ENCODE results near the gene MYO7B.

MYO7B gene

DNA sequence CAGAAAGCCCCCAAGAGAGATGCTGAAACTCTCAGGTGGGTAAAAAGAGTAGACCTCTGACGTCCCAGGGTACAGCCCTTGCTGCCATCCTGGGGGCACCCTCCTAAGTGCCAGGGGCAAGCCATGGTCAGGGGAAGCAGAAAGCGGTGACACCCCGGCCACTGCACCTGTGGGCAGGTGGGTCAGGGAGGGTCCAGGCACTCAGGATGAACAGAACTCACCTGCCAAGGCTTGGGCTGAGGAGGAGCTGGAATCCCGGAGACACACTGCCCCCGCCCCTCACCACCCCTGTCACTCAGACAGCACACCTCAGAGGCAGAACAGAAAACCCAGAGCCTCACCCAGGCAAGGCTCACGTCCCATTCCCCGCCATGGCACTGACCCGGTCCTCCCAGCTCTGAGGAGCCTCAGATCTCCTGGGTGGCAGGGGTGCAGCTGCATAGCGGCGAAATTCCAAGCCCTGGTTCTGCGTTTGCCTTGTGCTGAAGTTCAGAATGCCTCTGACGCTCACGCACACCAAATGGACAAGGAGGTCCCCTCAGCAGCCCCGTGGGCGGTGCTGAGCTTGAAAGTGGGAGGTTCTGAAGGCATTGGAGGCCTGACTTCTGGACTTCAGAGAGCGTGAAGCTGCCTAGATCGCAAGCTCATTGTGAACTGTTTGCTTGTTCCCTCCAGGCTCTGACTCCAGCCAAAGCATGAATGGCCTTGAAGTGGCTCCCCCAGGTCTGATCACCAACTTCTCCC lies 114.7 kb downstream of the MYO7B start:
- in situ Hi-C loops (cut with HindIII; ENCODE audit: low pct_unique_long_range_greater_than_20kb, low sequenced_read_pairs): no loop called here
- no peak for DNase-seq (ENCODE audit: low read depth in 1 of 2, low spot score in 1 of 2)
- TF ChIP-seq JUND (IDR thresholded peaks at IDR 0.05; ENCODE audit: low read depth): no peak

DNA sequence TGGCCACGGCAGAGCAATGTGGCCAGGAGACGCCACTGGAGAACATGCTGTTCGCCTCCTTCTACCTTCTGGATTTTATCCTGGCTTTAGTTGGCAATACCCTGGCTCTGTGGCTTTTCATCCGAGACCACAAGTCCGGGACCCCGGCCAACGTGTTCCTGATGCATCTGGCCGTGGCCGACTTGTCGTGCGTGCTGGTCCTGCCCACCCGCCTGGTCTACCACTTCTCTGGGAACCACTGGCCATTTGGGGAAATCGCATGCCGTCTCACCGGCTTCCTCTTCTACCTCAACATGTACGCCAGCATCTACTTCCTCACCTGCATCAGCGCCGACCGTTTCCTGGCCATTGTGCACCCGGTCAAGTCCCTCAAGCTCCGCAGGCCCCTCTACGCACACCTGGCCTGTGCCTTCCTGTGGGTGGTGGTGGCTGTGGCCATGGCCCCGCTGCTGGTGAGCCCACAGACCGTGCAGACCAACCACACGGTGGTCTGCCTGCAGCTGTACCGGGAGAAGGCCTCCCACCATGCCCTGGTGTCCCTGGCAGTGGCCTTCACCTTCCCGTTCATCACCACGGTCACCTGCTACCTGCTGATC lies 115.4 kb downstream of the MYO7B start:
- DNase-seq (ENCODE audit: low read depth in 1 of 2, low spot score in 1 of 2): no peak
- in situ Hi-C loops (cut with HindIII; ENCODE audit: low pct_unique_long_range_greater_than_20kb, low sequenced_read_pairs): no loop called here

DNA sequence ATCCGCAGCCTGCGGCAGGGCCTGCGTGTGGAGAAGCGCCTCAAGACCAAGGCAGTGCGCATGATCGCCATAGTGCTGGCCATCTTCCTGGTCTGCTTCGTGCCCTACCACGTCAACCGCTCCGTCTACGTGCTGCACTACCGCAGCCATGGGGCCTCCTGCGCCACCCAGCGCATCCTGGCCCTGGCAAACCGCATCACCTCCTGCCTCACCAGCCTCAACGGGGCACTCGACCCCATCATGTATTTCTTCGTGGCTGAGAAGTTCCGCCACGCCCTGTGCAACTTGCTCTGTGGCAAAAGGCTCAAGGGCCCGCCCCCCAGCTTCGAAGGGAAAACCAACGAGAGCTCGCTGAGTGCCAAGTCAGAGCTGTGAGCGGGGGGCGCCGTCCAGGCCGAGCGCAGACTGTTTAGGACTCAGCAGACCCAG lies 115.9 kb downstream of the MYO7B start:
- in situ Hi-C loops (cut with HindIII; ENCODE audit: low pct_unique_long_range_greater_than_20kb, low sequenced_read_pairs): no loop called here
- no peak for TF ChIP-seq JUND (IDR thresholded peaks at IDR 0.05; ENCODE audit: low read depth)
- no peak for DNase-seq (ENCODE audit: low read depth in 1 of 2, low spot score in 1 of 2)

More for the DNA sequence above, 115.4 kb downstream of the MYO7B start:
- no peak for TF ChIP-seq JUND (IDR thresholded peaks at IDR 0.05; ENCODE audit: low read depth)

DNA sequence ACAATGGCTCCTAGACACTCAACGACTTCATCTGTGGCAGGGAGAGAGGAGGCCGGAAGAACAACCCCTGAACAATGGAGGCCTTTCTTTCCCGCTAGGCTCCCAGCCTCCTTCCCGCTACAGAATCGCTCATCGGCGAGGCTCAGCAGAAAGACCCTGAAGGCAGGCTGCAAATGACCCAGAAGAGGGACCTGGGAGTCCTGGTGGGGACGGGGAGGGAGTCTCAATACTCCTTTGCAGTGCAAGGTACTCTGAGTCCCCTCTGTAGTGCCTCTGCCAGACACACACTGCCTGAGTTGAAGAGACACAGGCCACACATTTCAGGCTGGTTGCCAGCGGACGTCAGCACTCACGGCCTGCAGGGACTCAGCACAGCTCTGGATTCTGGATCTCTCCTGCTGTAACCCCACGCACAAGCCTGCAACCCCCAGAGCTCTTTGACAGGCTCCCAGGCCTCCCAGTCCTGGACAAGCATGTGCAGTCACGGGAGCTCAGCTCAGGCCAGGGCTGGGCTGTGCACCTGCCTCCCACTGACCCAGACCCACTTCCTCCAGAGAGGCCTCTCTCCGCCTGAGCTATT lies 116.6 kb downstream of the MYO7B start:
- no peak for TF ChIP-seq JUND (IDR thresholded peaks at IDR 0.05; ENCODE audit: low read depth)
- in situ Hi-C loops (cut with HindIII; ENCODE audit: low pct_unique_long_range_greater_than_20kb, low sequenced_read_pairs): no loop called here
- DNase-seq (ENCODE audit: low read depth in 1 of 2, low spot score in 1 of 2): no peak

DNA sequence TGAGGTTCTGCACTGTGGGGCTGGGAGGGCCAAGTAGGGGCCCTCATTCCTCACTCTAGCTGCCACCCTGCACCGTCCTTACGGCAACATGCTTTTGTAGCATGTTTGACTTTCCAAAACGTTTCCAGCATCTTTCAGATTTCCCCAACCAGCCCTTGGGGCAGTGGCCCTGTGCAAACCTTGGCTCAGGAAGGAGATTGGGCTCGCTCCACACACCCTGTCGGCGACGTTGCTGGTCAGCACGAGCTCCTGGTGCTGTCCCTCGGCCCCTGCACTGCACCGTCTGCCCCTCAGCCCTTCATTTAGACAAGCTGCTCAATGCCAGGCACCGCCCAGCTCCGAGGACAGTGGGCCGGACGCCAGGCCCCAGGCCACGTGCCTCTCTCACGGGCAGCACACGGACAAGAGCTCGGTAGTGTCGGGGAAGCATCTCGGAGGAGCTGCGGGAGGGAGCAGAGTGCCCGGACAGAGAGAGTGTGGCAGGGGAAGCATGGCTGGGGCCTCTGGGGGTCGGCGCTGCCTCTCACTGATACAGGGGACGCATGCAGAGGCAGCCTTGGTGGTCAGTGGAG lies 117.4 kb downstream of the MYO7B start:
- in situ Hi-C loops (cut with HindIII; ENCODE audit: low pct_unique_long_range_greater_than_20kb, low sequenced_read_pairs): no loop called here
- no peak for DNase-seq (ENCODE audit: low read depth in 1 of 2, low spot score in 1 of 2)
- no peak for TF ChIP-seq JUND (IDR thresholded peaks at IDR 0.05; ENCODE audit: low read depth)

DNA sequence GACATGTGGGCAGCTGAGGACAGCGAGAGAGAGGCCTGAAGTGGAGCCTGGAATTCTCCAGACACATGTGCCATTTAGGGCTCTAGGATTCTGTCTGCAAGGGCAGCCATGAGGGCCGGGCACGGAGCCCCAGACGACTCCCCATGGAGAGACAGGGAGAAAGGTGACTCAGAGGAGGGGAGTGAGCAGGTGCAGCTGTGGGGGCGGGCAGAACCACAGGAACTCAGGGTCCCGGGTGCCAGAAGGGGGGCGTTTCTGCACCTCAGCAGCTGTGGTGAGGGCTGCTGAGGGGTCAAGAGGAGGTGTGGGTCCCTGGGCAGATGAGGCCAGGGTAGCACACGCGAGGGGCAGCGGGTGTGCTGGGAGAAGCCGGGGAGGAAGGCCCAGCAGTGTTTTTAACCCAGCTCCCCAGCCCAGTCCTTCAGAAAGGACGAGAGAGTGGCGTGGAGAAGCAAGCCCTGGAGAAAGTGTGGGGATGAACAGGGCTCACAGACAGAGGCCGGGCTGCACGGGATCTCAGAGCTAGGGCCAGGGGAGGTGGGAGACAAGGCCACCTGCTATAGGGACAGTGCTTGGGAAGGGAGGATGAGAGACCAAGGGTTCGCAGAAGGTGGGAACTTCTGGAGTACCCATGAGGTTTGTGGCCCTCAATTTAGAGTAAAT lies 118.1 kb downstream of the MYO7B start:
- no peak for DNase-seq (ENCODE audit: low read depth in 1 of 2, low spot score in 1 of 2)
- no peak for TF ChIP-seq JUND (IDR thresholded peaks at IDR 0.05; ENCODE audit: low read depth)
- in situ Hi-C loops (cut with HindIII; ENCODE audit: low pct_unique_long_range_greater_than_20kb, low sequenced_read_pairs): no loop called here

DNA sequence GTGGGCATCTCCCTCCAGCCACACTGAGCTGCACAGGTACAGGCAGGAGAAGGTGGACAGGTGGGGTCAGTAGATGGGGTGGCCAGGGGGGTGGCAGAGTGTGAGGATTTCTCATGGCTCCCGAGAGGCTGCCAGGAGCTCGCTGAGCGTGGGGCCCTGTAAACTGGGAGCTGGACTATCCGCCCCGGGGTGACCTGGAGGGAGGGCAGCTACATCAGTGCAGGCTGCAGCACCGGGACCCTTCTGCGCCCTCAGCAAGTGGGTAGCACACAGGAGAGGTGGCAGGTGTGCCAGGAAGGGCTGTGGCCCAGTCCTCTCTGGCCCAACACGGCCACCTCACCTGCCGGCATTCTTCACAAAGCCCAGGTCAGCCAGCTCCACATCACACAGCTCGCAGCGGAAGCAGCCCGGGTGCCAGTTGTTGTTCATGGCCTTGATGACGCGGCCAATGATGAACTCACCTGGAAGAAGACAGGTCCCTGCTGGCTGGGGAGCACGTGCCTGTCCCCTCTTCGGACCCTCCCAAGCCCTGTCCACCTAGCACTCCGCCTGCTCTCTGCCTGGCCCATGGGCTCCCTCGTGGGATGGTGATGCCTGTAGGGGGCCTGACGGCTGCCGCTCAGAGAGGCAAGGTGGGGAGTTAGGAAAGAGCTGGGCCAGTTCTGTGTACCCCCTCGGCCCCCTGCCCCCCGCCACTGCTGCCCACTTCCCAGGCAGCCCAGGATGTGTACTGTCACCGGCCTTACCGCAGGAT lies 118.8 kb downstream of the MYO7B start:
- in situ Hi-C loops (cut with HindIII; ENCODE audit: low pct_unique_long_range_greater_than_20kb, low sequenced_read_pairs): no loop called here
- no peak for TF ChIP-seq JUND (IDR thresholded peaks at IDR 0.05; ENCODE audit: low read depth)
- no peak for DNase-seq (ENCODE audit: low read depth in 1 of 2, low spot score in 1 of 2)

DNA sequence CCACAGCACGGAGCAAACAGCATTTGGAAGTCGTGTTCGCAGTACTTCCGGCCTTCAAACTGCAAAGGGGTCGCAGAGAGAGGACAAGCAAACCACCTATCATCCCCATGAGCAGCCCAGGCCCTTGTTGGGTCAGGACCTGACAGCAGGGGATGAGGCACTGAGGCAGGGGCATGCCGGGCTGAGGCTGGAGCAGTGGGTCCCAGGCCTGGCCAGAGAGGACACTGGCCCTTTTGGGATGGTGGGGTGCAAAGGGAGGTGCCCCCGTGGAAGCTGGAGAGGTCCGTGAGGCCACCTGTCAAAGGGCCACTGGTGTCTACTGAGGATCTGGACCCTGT lies 119.3 kb downstream of the MYO7B start:
- TF ChIP-seq JUND (IDR thresholded peaks at IDR 0.05; ENCODE audit: low read depth): no peak
- DNase-seq (ENCODE audit: low read depth in 1 of 2, low spot score in 1 of 2): no peak
- in situ Hi-C loops (cut with HindIII; ENCODE audit: low pct_unique_long_range_greater_than_20kb, low sequenced_read_pairs): no loop called here

DNA sequence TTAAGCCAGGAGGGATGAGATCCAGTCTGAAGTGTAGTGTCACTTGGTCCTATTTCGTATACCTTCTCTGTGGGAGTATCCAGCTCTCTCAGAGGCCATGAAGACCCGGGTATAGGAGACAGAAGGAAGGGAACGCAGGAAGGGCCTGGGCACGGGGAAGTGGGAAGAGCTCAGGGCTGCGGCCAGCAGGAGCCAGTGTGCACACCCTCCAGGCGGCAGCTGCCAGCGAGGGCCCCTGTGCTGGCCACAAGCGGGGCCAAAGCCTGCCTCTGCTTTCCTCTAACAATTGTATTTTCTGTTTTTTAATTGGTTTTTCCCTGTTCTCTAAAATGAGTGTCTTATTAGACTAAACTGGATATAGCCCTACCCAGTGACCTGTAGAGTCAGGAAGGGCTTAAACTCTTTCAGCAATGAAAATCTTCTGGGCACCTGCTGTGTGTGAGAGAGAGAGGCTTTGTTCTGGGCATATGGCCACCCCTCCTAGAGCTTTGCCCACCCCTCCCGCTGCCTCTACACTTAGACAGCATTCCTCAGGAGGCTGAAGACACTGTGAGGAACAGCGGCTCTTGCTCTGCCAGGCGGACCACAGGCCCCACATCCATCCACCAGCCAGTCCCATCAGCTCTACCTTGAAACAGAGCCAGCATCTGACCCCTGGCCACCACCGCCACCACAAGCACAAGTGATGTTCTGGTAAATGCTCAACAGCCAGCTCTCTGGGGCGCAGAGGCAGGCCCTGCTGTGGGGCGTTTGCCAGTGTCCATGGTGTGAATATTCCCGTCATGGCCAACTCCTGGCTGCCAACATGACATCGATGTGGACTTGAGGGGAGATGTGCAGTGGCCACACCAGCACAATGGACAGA lies 120.0 kb downstream of the MYO7B start:
- TF ChIP-seq JUND (IDR thresholded peaks at IDR 0.05; ENCODE audit: low read depth): no peak
- in situ Hi-C loops (cut with HindIII; ENCODE audit: low pct_unique_long_range_greater_than_20kb, low sequenced_read_pairs): no loop called here
- no peak for DNase-seq (ENCODE audit: low read depth in 1 of 2, low spot score in 1 of 2)

DNA sequence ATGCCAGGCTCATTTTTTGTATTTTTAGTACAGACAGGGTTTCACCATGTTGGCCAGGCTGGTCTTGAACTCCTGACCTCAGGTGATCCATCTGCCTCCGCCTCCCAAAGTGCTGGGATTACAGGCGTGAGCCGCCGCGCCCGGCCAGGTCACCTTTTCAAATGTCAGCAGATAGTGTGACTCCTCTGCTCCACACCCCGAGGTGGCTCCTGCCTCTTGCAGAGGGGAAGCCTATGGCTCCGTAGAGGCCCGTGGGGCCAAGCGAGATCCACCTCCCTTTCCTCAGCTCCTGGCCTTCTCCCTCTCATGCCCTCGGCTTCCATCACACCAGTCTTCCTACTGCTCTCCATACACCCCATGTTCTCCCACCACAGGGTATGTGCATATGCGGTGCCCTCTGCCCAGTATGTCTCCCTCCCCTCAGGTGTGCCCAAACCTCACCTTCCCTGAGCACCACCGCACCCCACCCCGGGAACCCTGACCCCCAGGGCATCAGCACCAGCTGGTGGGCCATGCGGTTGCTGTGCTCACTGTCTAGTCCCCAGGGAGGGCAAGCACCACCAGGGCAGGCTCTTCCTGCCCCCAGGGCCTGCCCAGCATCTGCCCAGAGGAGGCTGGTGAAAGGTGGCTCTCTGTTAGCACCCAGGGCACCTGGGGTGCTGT lies 121.2 kb downstream of the MYO7B start:
- in situ Hi-C loops (cut with HindIII; ENCODE audit: low pct_unique_long_range_greater_than_20kb, low sequenced_read_pairs): no loop called here
- DNase-seq (ENCODE audit: low read depth in 1 of 2, low spot score in 1 of 2): no peak
- no peak for TF ChIP-seq JUND (IDR thresholded peaks at IDR 0.05; ENCODE audit: low read depth)

DNA sequence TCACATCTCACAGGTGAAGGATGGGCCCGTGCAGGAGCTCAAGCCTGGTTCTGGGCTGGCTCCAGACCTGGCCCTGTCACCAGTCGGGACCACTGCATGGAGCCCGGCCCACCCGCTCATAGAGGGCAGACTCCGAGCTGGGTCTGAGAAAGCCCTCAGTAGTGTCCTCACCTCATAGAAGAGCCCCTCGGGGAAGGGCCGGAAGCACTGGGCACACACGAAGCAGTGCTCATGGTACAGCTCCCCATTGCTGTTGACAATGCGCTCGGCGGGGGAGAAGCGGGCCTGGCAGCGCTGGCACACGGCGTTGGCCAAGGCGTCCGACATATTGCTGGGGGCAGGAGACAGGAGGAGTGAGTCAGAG lies 121.7 kb downstream of the MYO7B start:
- no peak for TF ChIP-seq JUND (IDR thresholded peaks at IDR 0.05; ENCODE audit: low read depth)
- DNase-seq (ENCODE audit: low read depth in 1 of 2, low spot score in 1 of 2): no peak
- in situ Hi-C loops (cut with HindIII; ENCODE audit: low pct_unique_long_range_greater_than_20kb, low sequenced_read_pairs): no loop called here

Data from T47D (cell line).